Left lobe of liver (tissue), 2 donors: ENCODE measurements around the gene PPP1R16B. TPM values are rescaled to one million over a fixed set of nuclear protein-coding genes. Genes with fewer than 3 reads are reported as not detected.

Source experiments
- ATAC-seq: fragments of 200-7000 bp; cut with Tn5 transposase; one replicate; pipeline ENCODE4 v1.9.1; 2020; ENCODE audit warnings: mild to moderate bottlenecking, moderate library complexity
- DNase-seq: peaks from one replicate; pipeline ENCODE4 v3.0.0-alpha.2; 2020; ENCODE audit warnings: low spot score
- total RNA-seq: library from RNA; stranded (reverse); gene quantifications from one replicate; pipeline ENCODE4 v1.2.1, GENCODE V29; 2021
- donor health status: DM: no; HTN: no; CAD: no; lungs with moderate emphysema.
- donor health status: DM: no; HTN: yes; CAD: no.

Gene PPP1R16B
- total RNA-seq, 1 donor from 2014 or later: 1.7 TPM

- DNase-seq (no peak), ATAC-seq (no peak)
Observed at GRCh38 chr20:38825571-38825900, 20.0 kb downstream of the PPP1R16B start.

GRCh38 chr20:38825901-38826625, 20.6 kb downstream of the PPP1R16B start:
- DNase-seq (no peak), ATAC-seq (no peak)

GRCh38 chr20:38827770-38828281, 22.3 kb downstream of the PPP1R16B start:
- DNase-seq (no peak), ATAC-seq (no peak)

- DNase-seq: no peak
- ATAC-seq: no peak
Observed at GRCh38 chr20:38828514-38829295, 23.2 kb downstream of the PPP1R16B start.

- no peak for DNase-seq
- no peak for ATAC-seq
Observed at GRCh38 chr20:38829296-38829875, 23.9 kb downstream of the PPP1R16B start.

GRCh38 chr20:38830356-38830755, 24.9 kb downstream of the PPP1R16B start:
- no peak for ATAC-seq

GRCh38 chr20:38831049-38831691, 25.7 kb downstream of the PPP1R16B start:
- ATAC-seq (no peak), DNase-seq (no peak)

More at GRCh38 chr20:38830356-38830755, 24.9 kb downstream of the PPP1R16B start:
- no peak for DNase-seq

- ATAC-seq (no peak), DNase-seq (no peak)
Observed at GRCh38 chr20:38831995-38832620, 26.6 kb downstream of the PPP1R16B start.

GRCh38 chr20:38833154-38833856, 27.8 kb downstream of the PPP1R16B start:
- DNase-seq (no peak), ATAC-seq (no peak)

- DNase-seq: no peak
- no peak for ATAC-seq
Observed at GRCh38 chr20:38833857-38834164, 28.3 kb downstream of the PPP1R16B start.

GRCh38 chr20:38834868-38835267, 29.4 kb downstream of the PPP1R16B start:
- ATAC-seq (no peak), DNase-seq (no peak)

GRCh38 chr20:38835792-38836191, 30.3 kb downstream of the PPP1R16B start:
- DNase-seq: no peak
- no peak for ATAC-seq

GRCh38 chr20:38836991-38837390, 31.5 kb downstream of the PPP1R16B start:
- ATAC-seq (no peak), DNase-seq (no peak)

GRCh38 chr20:38838326-38838725, 32.8 kb downstream of the PPP1R16B start:
- no peak for DNase-seq
- no peak for ATAC-seq

GRCh38 chr20:38839563-38839962, 34.1 kb downstream of the PPP1R16B start:
- ATAC-seq: no peak
- DNase-seq: no peak

GRCh38 chr20:38840053-38840893, 34.8 kb downstream of the PPP1R16B start:
- ATAC-seq (no peak), DNase-seq (no peak)

- ATAC-seq (no peak), DNase-seq (no peak)
Observed at GRCh38 chr20:38840894-38841470, 35.5 kb downstream of the PPP1R16B start.

GRCh38 chr20:38841570-38841969, 36.1 kb downstream of the PPP1R16B start:
- DNase-seq: no peak
- ATAC-seq: no peak

- ATAC-seq (no peak), DNase-seq (no peak)
Observed at GRCh38 chr20:38842026-38842425, 36.5 kb downstream of the PPP1R16B start.
